ENCODE data around the gene CYTH2. TPM values are rescaled to one million over a fixed set of nuclear protein-coding genes. Genes with fewer than 3 reads are reported as not detected.

The CYTH2 gene
- total and polyA plus RNA-seq, 2 of the 8 experiments (the other 6 are each of a cell fraction or from before 2014, with no cell fraction given): 43.7 to 71.4 TPM

DNA sequence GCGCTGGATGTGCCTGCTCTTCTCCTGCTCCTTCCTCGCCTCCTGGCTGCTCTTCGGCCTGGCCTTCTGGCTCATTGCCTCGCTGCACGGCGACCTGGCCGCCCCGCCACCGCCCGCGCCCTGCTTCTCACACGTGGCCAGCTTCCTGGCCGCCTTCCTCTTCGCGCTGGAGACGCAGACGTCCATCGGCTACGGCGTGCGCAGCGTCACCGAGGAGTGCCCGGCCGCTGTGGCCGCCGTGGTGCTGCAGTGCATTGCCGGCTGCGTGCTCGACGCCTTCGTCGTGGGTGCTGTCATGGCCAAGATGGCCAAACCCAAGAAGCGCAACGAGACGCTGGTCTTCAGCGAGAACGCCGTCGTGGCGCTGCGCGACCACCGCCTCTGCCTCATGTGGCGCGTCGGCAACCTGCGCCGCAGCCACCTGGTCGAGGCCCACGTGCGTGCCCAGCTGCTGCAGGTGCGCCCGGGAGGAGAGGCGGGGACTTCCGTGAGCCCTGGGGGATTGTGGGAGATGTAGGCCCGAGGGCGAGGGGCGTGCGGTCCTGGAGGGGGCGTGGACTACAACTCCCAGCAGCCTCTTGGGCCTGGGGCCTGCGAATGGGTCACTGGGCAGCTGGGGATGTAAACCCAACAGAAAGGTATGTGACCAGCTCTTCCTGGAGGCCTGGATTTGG lies 7.0 kb upstream of the CYTH2 start (continued):
- no peak for TF ChIP-seq MAFK (IDR thresholded peaks at IDR 0.05; ENCODE audit: low read depth, low read length)
- TF ChIP-seq HDAC2 (IDR thresholded peaks at IDR 0.05; ENCODE audit: borderline replicate concordance in 1 of 2, low read depth in 2 of 2, low read length in 2 of 2): no peak
- TF ChIP-seq CREB1 (IDR thresholded peaks at IDR 0.05): peak; percentile 60; the same call in 1 of the 2 replicates
- 0 out of 2 replicates have a peak, but pooled peaks have one; percentile 65 for TF ChIP-seq TCF12 (IDR thresholded peaks at IDR 0.05; ENCODE audit: low read depth, low read length)
- TF ChIP-seq SAP30 (IDR thresholded peaks at IDR 0.05; ENCODE audit: insufficient read depth, insufficient replicate concordance, low read length): no peak
- no peak for TF ChIP-seq TBP (IDR thresholded peaks at IDR 0.05; ENCODE audit: low read depth, low read length)
- TF ChIP-seq RXRA (IDR thresholded peaks at IDR 0.05; ENCODE audit: insufficient read depth, low read depth, low read length): no peak
- peak; percentile 33; the same call in 1 of the 2 replicates for TF ChIP-seq YY1 (IDR thresholded peaks at IDR 0.05; ENCODE audit: low read depth, low read length)
- peak; percentile 64 for TF ChIP-seq RNF2 (IDR thresholded peaks at IDR 0.05; ENCODE audit: borderline replicate concordance, low read depth, low read length, missing control alignments, poor library complexity, severe bottlenecking)
- TF ChIP-seq CHD1 (IDR thresholded peaks at IDR 0.05; ENCODE audit: low read depth, low read length): no peak
